Measurements from ENCODE around the gene PHKB. TPM values are rescaled to one million over a fixed set of nuclear protein-coding genes. Genes with fewer than 3 reads are reported as not detected.

Gene PHKB
- total RNA-seq, 1 experiment from 2014 or later = 81.3 TPM

DNA sequence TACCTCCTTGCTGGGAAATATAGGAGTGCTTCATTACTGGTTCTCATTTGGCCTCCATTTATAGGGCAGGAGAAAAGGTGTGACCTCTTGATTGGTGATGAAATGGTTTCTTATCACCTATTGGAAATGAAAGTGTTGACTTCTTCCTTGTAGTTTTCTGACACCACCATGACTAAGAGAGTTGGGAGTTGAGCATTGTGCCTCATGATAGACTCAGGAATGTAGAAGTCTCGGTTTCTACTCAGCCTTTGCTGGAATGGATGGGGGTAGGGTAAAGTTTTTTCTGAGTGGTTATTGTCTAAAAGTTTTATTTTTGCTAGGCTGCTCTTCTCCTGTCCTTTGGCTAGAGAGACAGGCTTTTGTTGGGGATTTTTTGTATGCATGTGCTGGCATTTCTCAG is 117.4 kb downstream of the PHKB start:
- no peaks in the 10 kb centered on the region for H4K20me1 ChIP-seq (ENCODE audit: insufficient read depth)
- peak in 1 of 2 experiments; percentile 57 for DNase-seq
- intact Hi-C loops (cut with micrococcal nuclease; ENCODE audit: unreplicated experiment) = no loop called here
- POLR2A ChIA-PET (ENCODE audit: unreplicated experiment) = no interaction called here
- 0 out of 2 replicates have a peak overlapping the region, but pooled peaks have one; percentile 17 for H3K27ac ChIP-seq
- H3K4me2 ChIP-seq = no peak overlapping the region
- CTCF ChIA-PET = no interaction called here
- no peaks in the 10 kb centered on the region for H3K9me3 ChIP-seq (ENCODE audit: insufficient read depth, low read depth)
- H3K27me3 ChIP-seq (ENCODE audit: insufficient read depth, low read depth) = no peaks in the 10 kb centered on the region
- no peaks in the 10 kb centered on the region; the same call in 1 of the 2 replicates for H3K9me2 ChIP-seq (ENCODE audit: insufficient read depth)
- H3F3A ChIP-seq (ENCODE audit: insufficient read depth, low read depth) = peaks cover 9% of the 10 kb centered on the region; the same call in 1 of the 2 replicates
- BruUV-seq (replicated peaks) = no TSS peak
- no peaks in the 10 kb centered on the region for H3K79me2 ChIP-seq (ENCODE audit: low read depth)
- TF ChIP-seq, protein P1, sequence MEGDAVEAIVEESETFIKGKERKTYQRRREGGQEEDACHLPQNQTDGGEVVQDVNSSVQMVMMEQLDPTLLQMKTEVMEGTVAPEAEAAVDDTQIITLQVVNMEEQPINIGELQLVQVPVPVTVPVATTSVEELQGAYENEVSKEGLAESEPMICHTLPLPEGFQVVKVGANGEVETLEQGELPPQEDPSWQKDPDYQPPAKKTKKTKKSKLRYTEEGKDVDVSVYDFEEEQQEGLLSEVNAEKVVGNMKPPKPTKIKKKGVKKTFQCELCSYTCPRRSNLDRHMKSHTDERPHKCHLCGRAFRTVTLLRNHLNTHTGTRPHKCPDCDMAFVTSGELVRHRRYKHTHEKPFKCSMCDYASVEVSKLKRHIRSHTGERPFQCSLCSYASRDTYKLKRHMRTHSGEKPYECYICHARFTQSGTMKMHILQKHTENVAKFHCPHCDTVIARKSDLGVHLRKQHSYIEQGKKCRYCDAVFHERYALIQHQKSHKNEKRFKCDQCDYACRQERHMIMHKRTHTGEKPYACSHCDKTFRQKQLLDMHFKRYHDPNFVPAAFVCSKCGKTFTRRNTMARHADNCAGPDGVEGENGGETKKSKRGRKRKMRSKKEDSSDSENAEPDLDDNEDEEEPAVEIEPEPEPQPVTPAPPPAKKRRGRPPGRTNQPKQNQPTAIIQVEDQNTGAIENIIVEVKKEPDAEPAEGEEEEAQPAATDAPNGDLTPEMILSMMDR (conservative IDR thresholded peaks at IDR 0.05) = no peak
- no peak for TF ChIP-seq EZH2 (IDR thresholded peaks at IDR 0.05; ENCODE audit: low read depth)
- H3K4me1 ChIP-seq (replicated peaks; ENCODE audit: insufficient read depth) = peaks cover 19% of the 10 kb centered on the region
- H2AFZ ChIP-seq = no peak overlapping the region
- no peaks in the 10 kb centered on the region for H3K36me3 ChIP-seq (ENCODE audit: low read depth)
- H3K4me3 ChIP-seq = no peak overlapping the region

DNA sequence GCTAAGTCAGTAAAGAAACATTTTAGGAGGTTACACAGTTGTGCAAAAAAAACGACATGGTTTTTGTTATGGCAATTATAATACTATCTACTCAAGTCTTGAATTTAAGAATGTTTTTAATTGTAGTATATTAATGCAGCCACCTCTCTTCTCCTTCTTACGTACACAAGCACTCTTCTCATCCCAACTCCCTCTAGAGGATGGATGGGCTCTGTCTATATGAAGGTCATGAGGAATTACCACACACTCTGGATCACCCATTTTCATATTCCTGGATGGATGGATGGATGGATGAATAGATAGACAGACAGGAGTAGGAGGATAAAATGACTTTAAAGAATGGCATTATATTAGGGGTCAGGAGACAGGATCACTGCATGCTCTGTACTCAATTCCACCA is 120.0 kb downstream of the PHKB start:
- no peaks in the 10 kb centered on the region for H4K20me1 ChIP-seq (ENCODE audit: insufficient read depth)
- H3K36me3 ChIP-seq (ENCODE audit: low read depth) = no peaks in the 10 kb centered on the region
- H3K9me2 ChIP-seq (ENCODE audit: insufficient read depth) = no peaks in the 10 kb centered on the region; the same call in 1 of the 2 replicates
- H3F3A ChIP-seq (ENCODE audit: insufficient read depth, low read depth) = no peaks in the 10 kb centered on the region
- H2AFZ ChIP-seq = no peak overlapping the region
- intact Hi-C loops (cut with micrococcal nuclease; ENCODE audit: unreplicated experiment) = no loop called here
- CTCF ChIA-PET = no interaction called here
- TF ChIP-seq, protein P1 (conservative IDR thresholded peaks at IDR 0.05) = no peak
- TF ChIP-seq EZH2 (IDR thresholded peaks at IDR 0.05; ENCODE audit: low read depth) = no peak
- no peaks in the 10 kb centered on the region for H3K79me2 ChIP-seq (ENCODE audit: low read depth)
- no TSS peak for BruUV-seq (replicated peaks)
- H3K27ac ChIP-seq = no peak overlapping the region
- H3K9me3 ChIP-seq (ENCODE audit: insufficient read depth, low read depth) = no peaks in the 10 kb centered on the region
- H3K4me1 ChIP-seq (replicated peaks; ENCODE audit: insufficient read depth) = peaks cover 4% of the 10 kb centered on the region; the same call in 1 of the 2 replicates
- no peak for DNase-seq
- no peak overlapping the region for H3K4me3 ChIP-seq
- no peak overlapping the region for H3K4me2 ChIP-seq
- POLR2A ChIA-PET (ENCODE audit: unreplicated experiment) = no interaction called here
- no peaks in the 10 kb centered on the region for H3K27me3 ChIP-seq (ENCODE audit: insufficient read depth, low read depth)

DNA sequence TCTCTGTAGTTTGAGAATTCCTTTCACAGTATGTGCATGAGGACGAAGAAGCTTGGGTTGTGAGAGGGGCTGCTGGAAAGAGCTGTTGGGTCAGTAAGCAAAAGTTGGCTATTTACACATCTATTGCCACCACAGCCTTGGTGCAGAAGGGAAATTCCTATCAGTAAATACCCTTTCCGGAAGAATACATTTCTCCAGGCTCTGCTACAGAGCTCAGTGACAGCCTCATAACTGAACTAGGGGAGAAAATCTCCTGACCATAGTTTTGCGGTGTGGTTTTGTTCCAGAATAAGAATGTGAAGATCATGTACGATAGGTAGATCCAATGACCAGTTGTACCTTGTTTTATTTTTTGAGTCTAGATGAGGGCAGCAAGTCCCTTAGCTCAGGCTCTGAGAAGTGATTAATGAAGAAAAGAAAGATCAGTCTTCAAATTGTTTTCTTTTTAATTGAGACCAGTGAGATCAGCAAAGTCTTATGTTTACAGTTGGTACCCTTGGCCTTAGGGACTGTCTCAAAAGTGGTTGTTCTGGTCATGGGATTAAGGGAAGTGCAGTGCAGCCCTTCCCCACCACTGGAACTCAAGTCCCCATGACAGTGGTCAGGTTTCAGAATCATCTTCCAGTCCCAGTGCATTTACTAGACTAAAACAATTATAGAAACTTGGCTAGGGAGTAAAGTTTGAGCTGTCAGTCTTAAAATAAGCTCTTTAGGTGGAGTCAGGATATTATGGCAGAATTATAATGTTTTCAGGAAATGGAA is 123.5 kb downstream of the PHKB start:
- TF ChIP-seq EZH2 (IDR thresholded peaks at IDR 0.05; ENCODE audit: low read depth) = no peak
- TF ChIP-seq, protein P1 (conservative IDR thresholded peaks at IDR 0.05) = no peak
- Histone ChIP-seq H2AFZ (no peak overlapping the region), H3K4me1 (replicated peaks; ENCODE audit: insufficient read depth) (no peaks in the 10 kb centered on the region), H3K9me3 (ENCODE audit: insufficient read depth, low read depth) (no peaks in the 10 kb centered on the region), H3K27me3 (ENCODE audit: insufficient read depth, low read depth) (no peaks in the 10 kb centered on the region), H3K4me3 (no peak overlapping the region), H3K4me2 (no peak overlapping the region), H3K79me2 (ENCODE audit: low read depth) (no peaks in the 10 kb centered on the region), H4K20me1 (ENCODE audit: insufficient read depth) (no peaks in the 10 kb centered on the region), H3K27ac (no peak overlapping the region), H3K9me2 (ENCODE audit: insufficient read depth) (no peaks in the 10 kb centered on the region), H3F3A (ENCODE audit: insufficient read depth, low read depth) (no peaks in the 10 kb centered on the region), H3K36me3 (ENCODE audit: low read depth) (no peaks in the 10 kb centered on the region; the same call in 1 of the 2 replicates)
- intact Hi-C loops (cut with micrococcal nuclease; ENCODE audit: unreplicated experiment) = no loop called here
- DNase-seq = no peak
- POLR2A ChIA-PET (ENCODE audit: unreplicated experiment) = no interaction called here
- no TSS peak for BruUV-seq (replicated peaks)
- CTCF ChIA-PET = no interaction called here

All from PC-9 (cell line).